GM12878 (cell line): Measurements from ENCODE around the gene SVEP1. TPM values are rescaled to one million over a fixed set of nuclear protein-coding genes. Genes with fewer than 3 reads are reported as not detected.

Source experiments
- ATAC-seq: fragments of 200-7000 bp; cut with Tn5 transposase; 3 replicates; pipeline ENCODE4 v1.9.1; 2020; ENCODE audit warnings: mild to moderate bottlenecking, moderate library complexity
- BruUV-seq: library from RNA; stranded (reverse); fragments of 400-500 nt; replicated peaks from 2 replicates; lab custom pipeline; 2021; lab: Mats Ljungman, UMichigan
- CTCF ChIA-PET: fragments of 300-600 bp; sonication (Branson Sonifier 250); formaldehyde crosslinking; extraction: SDS; loops from one replicate; lab custom pipeline; 2021; ENCODE audit warnings: inconsistent platforms; lab: Yijun Ruan, JAX
- POLR2A ChIA-PET: fragments of 350-600 bp; formaldehyde crosslinking; extraction: SDS; loops from one replicate; lab custom pipeline; 2021; ENCODE audit warnings: inconsistent platforms; lab: Charles Lee
- RAD21 ChIA-PET: fragments of 300-600 bp; sonication (Branson Sonifier 250); formaldehyde crosslinking; loops from one replicate; lab custom pipeline; 2023; ENCODE audit warnings: antibody characterized with exemption; ENCODE audit not compliant: unreplicated experiment; lab: Charles Lee
- SMC1A ChIA-PET: fragments of 300-600 bp; sonication (Branson Sonifier 250); formaldehyde crosslinking; loops from one replicate; lab custom pipeline; 2023; ENCODE audit not compliant: unreplicated experiment, uncharacterized antibody; lab: Charles Lee
- DNase-seq: peaks from one replicate; pipeline ENCODE4 v3.0.0-alpha.2; 2011; ENCODE audit warnings: low read depth, low spot score
- FAIRE-seq: peaks from 3 replicates; lab custom pipeline; 2011; peaks lifted over from hg19 to GRCh38; lab: Jason Lieb, UNC
- H2AFZ ChIP-seq: 2 replicates; pipeline ENCODE4 v1.6.0; 2011; ENCODE audit warnings: low read depth, low read length, control low read depth; ENCODE audit not compliant: control insufficient read depth
- H3K27ac ChIP-seq: 2 replicates; pipeline ENCODE4 v1.5.1; 2011; ENCODE audit warnings: control low read depth; ENCODE audit not compliant: control insufficient read depth, insufficient read depth
- H3K27me3 ChIP-seq, 2 experiments: replicated peaks in 1 of 2; 2 replicates each; pipeline versions ENCODE4 v1.6.0 to v1.6.1; 2011; ENCODE audit warnings: low read length in 1 of 2; ENCODE audit not compliant: control insufficient read depth in 2 of 2, insufficient read depth in 2 of 2
- H3K36me3 ChIP-seq, 2 experiments: 2 replicates each; pipeline ENCODE4 v1.5.1; 2011; ENCODE audit warnings: low read length in 1 of 2; ENCODE audit not compliant: control insufficient read depth in 2 of 2, insufficient read depth in 2 of 2
- H3K4me1 ChIP-seq: 2 replicates; pipeline ENCODE4 v1.6.1; 2011; ENCODE audit warnings: mild to moderate bottlenecking, low read length, moderate library complexity, mixed read lengths; ENCODE audit not compliant: control insufficient read depth, insufficient read depth
- H3K4me2 ChIP-seq: 2 replicates; pipeline ENCODE4 v1.6.0; 2011; ENCODE audit warnings: control low read depth; ENCODE audit not compliant: control insufficient read depth, insufficient read depth
- H3K4me3 ChIP-seq: fragments of 200-600 bp; sonication (generic); 2 replicates; pipeline ENCODE4 v1.5.1; 2016
- H3K79me2 ChIP-seq: 2 replicates; pipeline ENCODE4 v1.6.0; 2011; ENCODE audit warnings: low read length; ENCODE audit not compliant: control insufficient read depth, insufficient read depth
- H3K9ac ChIP-seq: 2 replicates; pipeline ENCODE4 v1.8.0; 2011; ENCODE audit warnings: low read length, control low read depth, mixed read lengths; ENCODE audit not compliant: control insufficient read depth, insufficient read depth
- H3K9me3 ChIP-seq: replicated peaks from 3 replicates; pipeline ENCODE4 v1.5.1; 2011; ENCODE audit warnings: mild to moderate bottlenecking, low read length; ENCODE audit not compliant: control insufficient read depth, insufficient read depth
- H4K20me1 ChIP-seq: 2 replicates; pipeline ENCODE4 v1.6.0; 2011; ENCODE audit not compliant: control insufficient read depth, insufficient read depth
- ATF3 ChIP-seq: IDR thresholded peaks from 2 replicates; pipeline ENCODE4 v1.6.1; 2011; ENCODE audit warnings: low read depth, mild to moderate bottlenecking, low read length, moderate library complexity, borderline replicate concordance; ENCODE audit errors: extremely low read depth
- BACH1 ChIP-seq: fragments of 450-650 bp; IDR thresholded peaks from 2 replicates; pipeline ENCODE4 v1.6.1; 2017; ENCODE audit warnings: mild to moderate bottlenecking, borderline replicate concordance
- ETV6 ChIP-seq, 2 experiments: fragments of 450-650 bp in 1 of 2; IDR thresholded peaks in 1 of 2; conservative IDR thresholded peaks in 1 of 2; 2 replicates each; pipeline ENCODE4 v1.6.1; 2014; ENCODE audit warnings: antibody characterized with exemption in 1 of 2, borderline replicate concordance in 1 of 2, low read depth in 1 of 2, mild to moderate bottlenecking in 1 of 2, moderate library complexity in 1 of 2
- FOXK2 ChIP-seq: fragments of 450-650 bp; IDR thresholded peaks from 2 replicates; pipeline ENCODE4 v1.6.1; 2017; ENCODE audit warnings: mild to moderate bottlenecking, moderate library complexity
- FOXM1 ChIP-seq: IDR thresholded peaks from 2 replicates; pipeline ENCODE4 v1.6.1; 2012; ENCODE audit warnings: low read depth, mild to moderate bottlenecking, inconsistent platforms, low read length, moderate library complexity
- IRF5 ChIP-seq: fragments of 450-650 bp; IDR thresholded peaks from 2 replicates; pipeline ENCODE4 v1.6.1; 2017; ENCODE audit warnings: borderline replicate concordance
- KAT2A ChIP-seq: conservative IDR thresholded peaks from 2 replicates; pipeline ENCODE4 v1.6.1; 2011; ENCODE audit warnings: low read depth, low read length; ENCODE audit not compliant: control insufficient read depth
- PAX8 ChIP-seq: fragments of 450-650 bp; IDR thresholded peaks from 2 replicates; pipeline ENCODE4 v1.6.1; 2017; ENCODE audit warnings: mild to moderate bottlenecking, moderate library complexity
- SKIL ChIP-seq: fragments of 450-650 bp; IDR thresholded peaks from 2 replicates; pipeline ENCODE4 v1.6.1; 2017; ENCODE audit warnings: mild to moderate bottlenecking, low read depth, inconsistent platforms; ENCODE audit not compliant: poor library complexity, severe bottlenecking
- WGBS: methylation state at CpG from one replicate; pipeline ENCODE4 v1.1.6; 2016; ENCODE audit warnings: low lambda C conversion rate; ENCODE audit not compliant: insufficient replicate concordance, insufficient coverage; ENCODE audit errors: missing lambda C conversion rate; 5-methylcytosine and 5-hydroxymethylcytosine counted together
- in situ Hi-C: fragments of 300-500 bp; cut with MboI; formaldehyde crosslinking; loops from 9 replicates; pipeline ENCODE4 v1.14.3; 2018; ENCODE audit warnings: mixed read lengths
- intact Hi-C: fragments of 100-400 bp; cut with micrococcal nuclease; formaldehyde crosslinking; loops from one replicate; pipeline ENCODE4 v1.14.2; 2022; ENCODE audit not compliant: unreplicated experiment
- polyA plus RNA-seq, 11 experiments: library from polyadenylated mRNA; depleted of rRNA in 4 of 11; unstranded in 6 of 11; stranded (reverse) in 5 of 11; fragments of >200 nt; fragmentation: Nextera tagmentation in 4 of 11; fragmentation: Illumina TruSeq in 1 of 11; extraction: Ambion mirVana in 4 of 11; extraction: Trizol in 1 of 11; gene quantifications; 1 replicate in 1 of 11; 2 replicates in 10 of 11; pipeline versions ENCODE4 v1.2.1 to v1.2.3, GENCODE V29; 2011 to 2016; ENCODE audit warnings: inconsistent platforms in 2 of 11, missing spikeins in 2 of 11, low read depth in 1 of 11
- total RNA-seq, 4 experiments: library from RNA; depleted of rRNA in 3 of 4; stranded (reverse); fragments of >200 nt in 3 of 4; fragmentation: Illumina TruSeq in 1 of 4; extraction: Trizol in 1 of 4; gene quantifications; 2 replicates each; pipeline versions ENCODE4 v1.2.1 to v1.2.3, GENCODE V29; 2013 to 2021

SVEP1 gene
- total and polyA plus RNA-seq, 10 of the 15 experiments (the other 5 are each of a cell fraction or from before 2014, with no cell fraction given) = under 0.01 to 0.05 (median 0.01) TPM; not detected in 5

GRCh38 chr9:110463499-110463898 lies 116.0 kb downstream of the SVEP1 start:
- no peak overlapping the region for H3K27ac ChIP-seq
- ChIA-PET RAD21 (no interaction called here), CTCF (no interaction called here), SMC1A (interaction anchor here (1.0 kb wide), 1 partner anchor 9 kb away, joined by 4 read pairs; no protein-coding TSS in a partner anchor), POLR2A (no interaction called here)
- no peak overlapping the region for H3K9ac ChIP-seq
- 61% methylated on average over 3 of the region's 3 CpGs for WGBS
- H3K27me3 ChIP-seq = no peaks in the 10 kb centered on the region
- H3K36me3 ChIP-seq = no peaks in the 10 kb centered on the region
- no TSS peak for BruUV-seq
- H2AFZ ChIP-seq = no peak overlapping the region
- H4K20me1 ChIP-seq = no peaks in the 10 kb centered on the region
- no peaks in the 10 kb centered on the region for H3K9me3 ChIP-seq
- in situ Hi-C loops (no loop called here), intact Hi-C loops (no loop called here)
- FAIRE-seq = no peak
- H3K4me1 ChIP-seq = no peaks in the 10 kb centered on the region
- DNase-seq = no peak
- no peak for ATAC-seq
- no peak overlapping the region for H3K4me3 ChIP-seq
- TF ChIP-seq ATF3 (no peak), BACH1 (no peak), KAT2A (no peak), PAX8 (no peak)
- no peaks in the 10 kb centered on the region for H3K79me2 ChIP-seq
- H3K4me2 ChIP-seq = no peak overlapping the region

- H3K79me2 ChIP-seq = no peaks in the 10 kb centered on the region
- H3K36me3 ChIP-seq = no peaks in the 10 kb centered on the region
- H2AFZ ChIP-seq = no peak overlapping the region
- ChIA-PET RAD21 (no interaction called here), POLR2A (no interaction called here), SMC1A (interaction anchor here (0.8 kb wide), 1 partner anchor 143 kb away, joined by 3 read pairs; no protein-coding TSS in a partner anchor)
- 17% methylated on average over 3 of the region's 3 CpGs for WGBS
- no peaks in the 10 kb centered on the region for H4K20me1 ChIP-seq
- H3K27me3 ChIP-seq = no peaks in the 10 kb centered on the region
- no peak overlapping the region for H3K27ac ChIP-seq
- in situ Hi-C loops = no loop called here
- DNase-seq = no peak
- no peaks in the 10 kb centered on the region for H3K9me3 ChIP-seq
- TF ChIP-seq ETV6 (conservative IDR thresholded peaks at IDR 0.05 in 1 of 2, IDR thresholded peaks at IDR 0.05 in 1 of 2; ENCODE audit: borderline replicate concordance in 1 of 2, low read depth in 1 of 2) (no peak), IRF5 (no peak), FOXM1 (no peak), SKIL (no peak), FOXK2 (no peak)
- TF ChIP-seq, all 136 proteins: peak for 0
- intact Hi-C loops = loop anchor here (10.0 kb wide), 1 partner anchor 838 kb away; no protein-coding TSS in a partner anchor
- CTCF ChIA-PET = interaction anchor here (0.6 to 0.8 kb wide), 2 partner anchors 166 to 400 kb away, joined by 3 read pairs; no protein-coding TSS in a partner anchor
- H3K4me2 ChIP-seq = no peak overlapping the region
- BruUV-seq = no TSS peak
- no peak overlapping the region for H3K4me3 ChIP-seq
- FAIRE-seq = no peak
- no peaks in the 10 kb centered on the region for H3K4me1 ChIP-seq
- no peak for ATAC-seq
- H3K9ac ChIP-seq = no peak overlapping the region
These were observed 122.3 kb downstream of the SVEP1 start for GRCh38 chr9:110457245-110457644.
